Activated CD8-positive, alpha-beta memory T cell treated with anti-CD3 and anti-CD28 coated beads for 1 hour (primary cell): ENCODE measurements around the gene C16orf86.
A peak's percentile ranks its signal among the peaks of the same experiment; 100 is the strongest.

Source experiments
- DNase-seq, 2 donors: peaks; one replicate each; pipeline ENCODE4 v3.0.0-alpha.2; 2020; ENCODE audit warnings: low read depth in 1 of 2; ENCODE audit errors: extremely low read depth in 1 of 2

C16orf86 gene, protein sequence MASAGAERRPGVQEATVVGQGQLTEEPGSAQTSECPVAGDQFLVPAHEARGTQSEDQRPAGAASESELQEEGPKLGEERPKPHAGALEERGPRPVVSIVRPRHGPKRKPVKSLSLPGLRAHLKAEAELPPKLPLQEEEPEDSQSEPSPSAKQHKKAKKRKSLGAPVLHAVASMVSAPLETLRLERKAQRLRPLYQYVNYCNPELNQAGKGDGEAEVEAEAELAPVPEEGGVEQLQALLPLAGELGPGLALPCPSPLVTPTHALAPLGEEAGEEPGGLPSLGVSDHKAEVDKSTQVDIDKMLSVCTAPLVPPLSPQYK

DNA sequence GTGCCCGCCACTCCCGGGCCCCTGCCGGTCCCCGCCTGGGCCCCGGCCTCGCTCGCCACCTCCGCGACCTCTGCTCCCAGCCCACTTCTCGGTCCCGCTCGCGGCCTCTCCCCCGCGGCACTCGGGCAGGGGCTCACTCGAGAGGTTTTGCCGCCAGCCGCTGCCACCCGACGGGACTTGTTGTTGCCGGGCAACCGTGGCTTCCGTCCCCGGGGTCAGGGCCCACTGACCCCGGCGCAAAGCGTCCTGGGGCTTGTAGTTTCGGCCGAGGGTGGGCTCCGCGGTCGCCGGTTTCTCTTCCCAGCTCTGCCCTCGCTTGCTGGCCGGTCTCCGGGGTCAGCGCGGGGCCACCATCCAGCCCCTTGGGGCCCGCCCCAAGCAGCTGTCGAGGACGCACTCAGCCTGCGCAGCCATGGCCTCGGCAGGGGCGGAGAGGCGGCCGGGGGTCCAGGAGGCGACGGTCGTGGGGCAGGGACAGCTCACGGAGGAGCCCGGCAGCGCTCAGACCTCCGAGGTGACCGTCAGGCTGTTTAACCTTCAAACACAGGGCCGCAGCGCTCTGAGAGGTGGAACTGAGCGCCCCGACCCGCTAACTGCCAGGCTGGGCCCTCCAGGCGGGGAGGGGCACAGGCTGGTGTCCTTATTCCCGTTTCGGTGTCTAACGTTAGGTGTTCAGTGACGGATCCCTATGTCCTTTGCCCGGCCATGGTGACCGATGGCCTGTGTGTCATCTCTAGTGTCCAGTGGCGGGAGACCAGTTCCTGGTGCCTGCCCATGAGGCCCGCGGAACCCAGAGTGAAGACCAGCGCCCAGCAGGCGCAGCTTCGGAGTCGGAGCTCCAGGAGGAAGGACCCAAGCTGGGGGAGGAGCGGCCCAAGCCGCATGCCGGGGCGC, at the start of gene C16orf86, which contains the start of gene ENKD1:
C16orf86 (plus strand) TSS at position 256 of the 894 bp plus-strand sequence; CDS start at position 413, 157 bp downstream.
ENKD1 (minus strand) TSS at position 192 of the 894 bp plus-strand sequence. CDS start 308 bp downstream, outside the sequence.
- DNase-seq, result peak; percentile 59 to 75

DNA sequence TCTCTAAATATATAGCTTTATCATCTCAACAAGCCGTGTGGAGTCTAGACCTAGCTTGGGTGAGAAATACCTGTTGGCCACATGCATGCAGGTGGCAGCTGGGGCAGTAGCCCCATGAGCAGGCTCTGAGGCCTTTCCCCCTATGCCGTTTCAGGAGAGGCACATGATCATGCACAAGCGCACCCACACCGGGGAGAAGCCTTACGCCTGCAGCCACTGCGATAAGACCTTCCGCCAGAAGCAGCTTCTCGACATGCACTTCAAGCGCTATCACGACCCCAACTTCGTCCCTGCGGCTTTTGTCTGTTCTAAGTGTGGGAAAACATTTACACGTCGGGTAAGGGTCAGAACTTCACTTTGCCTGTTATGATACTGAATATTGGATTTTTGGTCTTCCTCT, 38.4 kb upstream of the C16orf86 start:
- no peak for DNase-seq

DNA sequence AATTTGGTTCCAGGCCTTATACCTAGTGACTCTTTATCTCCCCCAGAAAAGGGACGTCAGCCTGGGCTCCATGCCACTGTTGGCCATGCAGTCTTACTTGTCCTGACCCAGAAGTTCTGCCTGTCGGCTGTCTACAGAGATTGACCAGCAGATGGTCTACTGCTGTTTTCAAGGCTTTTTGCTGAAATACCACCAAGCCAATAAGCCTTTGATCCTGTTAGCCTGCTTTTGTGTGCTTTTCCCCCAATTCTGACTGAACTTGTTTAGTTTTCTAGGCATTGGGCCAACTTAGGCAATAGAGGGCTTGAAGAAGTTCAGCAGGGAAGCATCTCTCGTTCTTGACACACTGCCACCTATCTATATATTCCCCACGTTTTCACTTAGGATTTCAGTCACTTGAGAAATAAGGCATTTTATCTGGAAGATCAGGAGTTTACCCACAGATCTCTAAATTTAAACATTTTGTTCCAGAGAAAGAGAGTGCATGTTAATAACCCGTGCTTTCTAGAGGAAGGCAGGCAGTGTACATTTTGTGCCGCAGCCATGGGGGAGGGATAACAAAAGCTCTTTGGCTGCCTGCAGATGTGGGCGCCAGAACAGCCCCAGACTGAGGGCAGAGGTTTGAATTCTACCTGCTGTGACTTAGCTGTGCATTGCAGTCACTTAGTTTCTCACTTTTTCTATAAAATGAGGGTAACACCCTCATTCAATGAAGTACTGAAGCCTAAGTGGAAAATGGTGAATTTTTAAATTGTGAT, 34.0 kb upstream of the C16orf86 start:
- DNase-seq, result no peak

DNA sequence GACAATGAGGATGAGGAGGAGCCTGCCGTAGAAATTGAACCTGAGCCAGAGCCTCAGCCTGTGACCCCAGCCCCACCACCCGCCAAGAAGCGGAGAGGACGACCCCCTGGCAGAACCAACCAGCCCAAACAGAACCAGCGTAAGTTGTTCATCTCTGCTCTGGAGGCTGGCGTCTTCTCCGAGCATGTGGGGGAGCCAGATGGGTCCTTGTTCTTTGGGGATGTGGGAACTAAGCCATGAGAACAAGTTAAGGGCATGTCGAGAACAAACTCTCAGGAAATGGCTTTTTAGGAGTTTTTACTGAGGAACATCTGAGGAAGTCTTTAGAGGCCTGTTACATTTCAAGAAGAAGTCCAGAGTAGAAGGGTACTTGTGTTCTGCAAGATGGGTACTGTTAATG, 29.9 kb upstream of the C16orf86 start:
- DNase-seq, result no peak

DNA sequence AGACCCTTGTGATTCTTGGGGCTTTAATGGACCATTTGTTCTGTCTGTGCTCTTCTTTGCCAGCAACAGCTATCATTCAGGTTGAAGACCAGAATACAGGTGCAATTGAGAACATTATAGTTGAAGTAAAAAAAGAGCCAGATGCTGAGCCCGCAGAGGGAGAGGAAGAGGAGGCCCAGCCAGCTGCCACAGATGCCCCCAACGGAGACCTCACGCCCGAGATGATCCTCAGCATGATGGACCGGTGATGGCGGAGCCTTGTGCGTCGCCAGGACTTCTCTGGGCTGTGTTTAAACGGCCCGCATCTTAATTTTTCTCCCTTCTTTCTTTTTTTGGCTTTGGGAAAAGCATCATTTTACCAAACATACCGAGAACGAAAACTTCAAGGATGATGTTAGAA, 29.0 kb upstream of the C16orf86 start:
- no peak for DNase-seq

DNA sequence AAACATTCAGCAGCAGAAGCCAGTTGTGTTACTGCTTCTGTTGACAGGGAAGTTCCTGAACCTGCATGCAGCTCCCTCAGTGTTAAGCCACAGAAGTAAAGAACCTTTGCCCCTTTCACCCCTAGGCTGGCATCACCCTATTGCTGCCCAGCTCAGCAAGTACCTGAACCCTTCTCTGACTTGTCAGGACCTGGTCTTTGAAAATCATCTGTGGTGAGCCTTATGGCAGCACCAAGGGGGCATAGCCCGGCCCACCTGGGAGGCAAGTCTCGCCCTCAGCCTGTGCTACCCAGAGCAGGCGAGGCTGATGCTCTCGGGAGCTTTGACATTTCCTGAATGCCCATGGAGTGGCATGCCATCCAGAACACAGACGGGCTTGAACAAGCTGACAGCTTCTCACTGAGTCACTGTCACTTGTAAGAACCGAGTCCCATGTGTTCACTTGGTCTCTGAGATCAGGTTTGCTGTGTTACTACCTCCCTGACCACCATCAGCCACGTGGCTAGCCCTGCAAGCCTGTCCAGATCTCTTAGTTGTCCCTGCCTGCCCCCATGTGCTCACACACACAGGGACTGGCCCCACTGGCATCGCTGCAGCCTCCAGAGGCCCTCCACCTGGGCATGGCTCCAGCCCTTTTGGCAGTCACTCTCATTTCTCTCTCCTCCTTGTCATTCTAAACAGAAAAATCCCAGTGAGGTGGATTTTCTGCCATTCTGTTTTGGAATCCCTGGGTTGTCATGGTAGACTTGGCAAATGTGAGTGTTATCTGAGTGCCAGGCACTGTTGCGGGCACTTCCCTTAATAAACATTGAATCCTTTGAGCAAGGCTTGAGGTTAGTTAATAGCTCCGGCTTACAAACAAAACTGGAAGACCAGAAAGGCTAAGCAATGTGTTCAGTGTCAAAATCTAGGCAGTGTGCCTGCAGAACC, 24.6 kb upstream of the C16orf86 start:
- DNase-seq, result no peak

DNA sequence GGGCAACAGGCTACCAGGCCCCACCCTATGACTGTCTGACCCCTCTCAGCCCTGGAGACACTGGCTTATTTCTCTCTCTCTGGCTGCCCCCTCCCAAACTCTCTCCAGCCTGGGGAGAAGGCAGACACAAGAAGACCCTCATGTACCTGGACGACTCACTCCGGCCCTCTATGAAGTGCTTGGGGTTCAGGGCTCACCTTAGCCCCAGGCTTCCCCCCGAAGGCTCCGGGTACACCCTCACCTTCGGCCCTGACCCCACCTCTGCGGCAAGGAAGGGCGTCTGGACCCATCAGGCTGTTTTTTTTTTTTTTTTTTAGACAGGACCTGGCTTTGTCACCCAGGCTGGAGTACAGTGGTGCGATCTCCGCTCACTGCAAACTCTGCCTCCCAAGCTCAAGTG, 22.6 kb upstream of the C16orf86 start:
- DNase-seq, result no peak

DNA sequence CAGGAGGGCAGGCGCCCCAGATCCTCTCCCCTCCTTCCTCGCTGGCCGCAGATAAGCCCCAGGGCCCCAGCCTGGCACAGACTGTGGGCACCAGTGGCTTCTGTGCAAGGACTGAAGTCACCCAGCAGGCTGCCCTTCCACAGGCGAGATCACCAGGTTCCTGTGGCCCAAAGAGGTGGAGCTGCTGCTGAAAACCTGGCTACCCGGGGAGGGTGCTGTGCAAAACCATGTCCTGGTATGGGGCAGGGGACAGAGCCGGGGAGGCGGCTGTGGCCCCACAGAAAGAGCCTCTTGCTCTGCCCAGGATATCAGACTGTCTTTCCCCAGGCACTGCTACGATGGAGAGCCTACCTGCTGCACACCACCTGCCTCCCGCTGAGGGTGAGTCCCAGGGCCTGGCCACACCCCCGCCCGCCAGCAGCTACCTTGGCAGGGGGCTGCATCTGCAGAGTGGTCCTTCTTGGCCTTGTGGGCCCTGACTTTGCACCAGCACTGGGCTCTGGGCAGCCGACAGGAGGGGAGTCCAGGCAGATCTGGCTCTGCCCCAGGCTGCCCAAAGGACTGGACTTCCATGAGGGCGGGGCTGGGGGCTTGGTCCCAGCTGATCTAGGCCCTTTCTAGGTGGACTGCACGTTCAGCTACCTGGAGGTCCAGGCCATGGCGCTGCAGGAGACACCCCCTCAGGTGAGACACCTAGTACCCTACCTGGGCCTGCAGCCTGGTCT, 21.1 kb upstream of the C16orf86 start:
- no peak for DNase-seq

DNA sequence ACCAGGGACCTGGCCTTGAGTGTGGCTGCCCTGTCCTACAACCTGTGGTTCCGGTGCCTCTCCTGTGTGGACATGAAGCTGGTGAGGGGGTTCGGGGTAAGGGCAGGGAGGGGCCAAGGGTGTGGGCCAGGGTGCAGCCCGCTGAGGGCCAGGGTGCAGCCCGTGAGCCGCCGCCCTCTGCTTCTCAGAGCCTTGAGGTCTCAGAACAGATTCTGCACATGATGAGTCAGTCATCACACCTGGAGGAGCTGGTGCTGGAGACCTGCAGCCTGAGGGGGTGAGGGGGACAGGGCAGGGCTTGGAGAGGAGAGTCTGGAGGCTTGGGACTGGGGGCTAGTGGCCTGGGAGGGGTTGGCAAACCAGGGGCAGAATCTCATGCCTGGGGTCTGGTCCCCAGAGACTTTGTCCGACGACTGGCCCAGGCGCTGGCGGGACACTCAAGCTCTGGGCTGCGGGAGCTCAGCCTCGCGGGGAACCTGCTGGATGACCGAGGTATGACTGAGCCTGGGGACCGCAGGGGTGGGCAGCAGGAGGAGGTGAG, 19.4 kb upstream of the C16orf86 start:
- no peak for DNase-seq

DNA sequence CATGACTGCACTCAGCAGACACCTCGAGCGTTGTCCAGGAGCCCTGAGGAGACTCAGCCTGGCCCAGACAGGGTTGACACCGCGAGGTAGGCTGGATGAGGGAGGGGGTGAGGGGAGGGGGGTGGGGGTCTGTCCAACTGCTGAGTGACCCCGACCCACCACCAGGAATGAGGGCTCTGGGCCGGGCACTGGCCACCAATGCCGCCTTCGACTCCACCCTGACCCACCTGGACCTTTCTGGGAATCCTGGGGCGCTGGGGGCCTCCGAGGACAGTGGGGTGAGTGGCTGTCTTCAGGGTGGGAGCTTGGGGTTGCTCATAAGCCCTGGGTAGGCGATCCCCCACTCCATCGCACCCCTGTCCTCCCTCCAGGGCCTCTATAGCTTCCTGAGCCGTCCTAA, 18.9 kb upstream of the C16orf86 start:
- no peak for DNase-seq

DNA sequence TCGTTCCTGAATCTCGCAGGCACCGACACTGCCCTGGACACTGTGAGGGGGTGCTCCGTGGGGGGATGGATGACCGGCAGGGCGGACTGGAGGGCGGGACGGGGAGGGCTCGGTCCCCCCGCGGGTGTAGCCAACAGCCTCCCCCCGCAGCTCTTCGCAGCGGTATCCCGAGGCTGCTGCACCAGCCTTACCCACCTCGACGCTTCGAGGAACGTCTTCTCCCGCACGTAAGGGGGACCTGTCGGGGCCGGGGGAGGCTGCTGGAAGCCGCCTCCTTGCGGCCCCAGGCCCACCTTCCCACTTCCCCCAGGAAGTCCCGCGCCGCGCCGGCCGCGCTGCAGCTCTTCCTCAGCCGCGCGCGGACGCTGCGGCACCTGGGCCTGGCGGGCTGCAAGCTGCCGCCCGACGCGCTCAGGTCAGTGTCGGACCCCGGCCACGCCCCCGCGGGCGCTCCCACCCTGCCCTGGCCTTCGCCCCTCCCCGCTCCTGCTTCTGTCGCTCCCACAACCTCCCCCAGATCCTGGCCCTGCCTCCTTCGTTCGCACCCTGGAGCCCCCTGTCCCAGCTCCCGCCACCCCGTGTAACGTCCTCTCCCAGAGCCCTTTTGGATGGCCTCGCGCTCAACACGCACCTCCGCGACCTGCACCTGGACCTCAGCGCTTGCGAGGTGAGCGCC, 18.4 kb upstream of the C16orf86 start:
- no peak for DNase-seq

DNA sequence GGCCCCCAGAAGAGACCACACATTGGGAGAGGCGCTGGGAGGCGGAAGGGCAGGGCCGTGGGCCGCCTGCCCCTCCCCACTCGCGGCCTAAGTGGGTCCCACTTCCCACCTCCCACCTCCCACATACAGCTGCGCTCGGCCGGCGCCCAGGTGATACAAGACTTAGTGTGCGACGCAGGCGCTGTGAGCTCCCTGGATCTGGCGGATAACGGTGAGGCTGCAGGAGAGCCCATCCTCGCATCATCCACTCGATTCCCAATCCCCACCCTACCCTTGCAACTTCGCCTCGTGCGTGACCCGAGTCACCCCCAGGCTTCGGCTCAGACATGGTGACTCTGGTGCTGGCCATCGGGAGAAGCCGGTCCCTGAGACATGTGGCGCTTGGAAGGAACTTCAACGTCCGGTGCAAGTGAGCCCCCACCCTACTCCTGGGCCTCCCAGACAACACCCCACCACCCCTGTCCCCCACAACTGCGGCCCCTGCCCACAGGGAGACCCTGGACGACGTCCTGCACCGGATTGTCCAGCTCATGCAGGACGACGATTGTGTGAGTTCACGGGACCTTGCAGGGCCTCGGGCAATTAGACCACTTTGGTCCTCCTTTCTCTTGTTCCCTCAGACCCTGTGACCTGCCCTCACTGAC, 17.7 kb upstream of the C16orf86 start:
- no peak for DNase-seq

DNA sequence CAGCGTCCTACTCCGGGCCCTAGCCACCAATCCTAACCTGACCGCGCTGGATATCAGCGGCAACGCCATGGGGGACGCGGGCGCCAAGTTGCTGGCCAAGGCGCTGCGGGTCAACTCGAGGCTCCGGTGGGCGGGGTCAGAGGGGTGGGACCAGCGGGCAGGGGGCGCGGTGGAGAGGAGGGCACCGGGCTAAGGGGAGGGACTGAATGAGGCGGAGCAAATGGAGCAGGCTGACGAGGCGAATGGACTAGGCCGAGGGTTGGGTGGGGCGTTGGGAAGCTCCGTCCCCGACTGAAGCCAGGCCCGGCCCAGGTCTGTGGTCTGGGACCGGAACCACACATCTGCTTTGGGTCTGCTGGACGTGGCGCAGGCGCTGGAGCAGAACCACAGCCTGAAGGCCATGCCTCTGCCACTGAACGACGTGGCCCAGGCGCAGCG, 17.1 kb upstream of the C16orf86 start:
- no peak for DNase-seq

DNA sequence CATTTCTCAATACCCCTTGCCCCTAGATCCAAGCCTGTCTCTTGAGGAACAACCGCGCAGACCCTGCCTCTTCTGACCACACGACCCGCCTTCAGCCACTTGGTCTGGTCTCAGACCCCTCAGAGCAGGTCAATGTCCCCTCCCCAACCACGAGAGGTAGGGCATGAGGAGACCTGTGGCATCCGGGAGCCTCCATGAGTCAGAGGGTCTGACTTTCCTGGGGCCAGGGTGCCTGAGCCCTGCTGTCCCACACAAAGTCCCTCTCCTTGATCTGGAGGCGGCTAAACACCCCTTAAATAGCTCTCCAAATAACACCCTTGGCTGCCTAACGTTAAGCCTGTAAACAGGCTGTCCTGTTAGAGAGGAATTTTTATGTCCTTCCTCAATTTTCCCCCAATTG, 16.6 kb upstream of the C16orf86 start:
- no peak for DNase-seq

DNA sequence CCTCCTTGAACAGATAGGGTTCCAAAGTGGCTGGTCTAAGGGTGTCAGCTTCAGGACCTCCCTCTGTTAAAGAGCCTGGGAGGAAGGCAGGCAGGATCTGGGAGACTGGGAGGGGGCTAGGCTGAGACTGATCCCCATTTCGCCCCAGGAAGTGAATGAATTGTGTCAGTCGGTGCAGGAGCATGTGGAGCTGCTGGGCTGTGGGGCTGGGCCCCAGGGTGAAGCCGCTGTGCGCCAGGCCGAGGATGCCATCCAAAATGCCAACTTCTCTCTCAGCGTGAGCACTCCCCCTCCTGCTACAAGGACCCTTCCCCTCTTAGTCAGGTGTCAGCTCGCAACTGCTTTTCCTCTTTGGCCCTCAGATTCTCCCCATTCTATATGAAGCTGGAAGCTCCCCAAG, 15.6 kb upstream of the C16orf86 start:
- no peak for DNase-seq

DNA sequence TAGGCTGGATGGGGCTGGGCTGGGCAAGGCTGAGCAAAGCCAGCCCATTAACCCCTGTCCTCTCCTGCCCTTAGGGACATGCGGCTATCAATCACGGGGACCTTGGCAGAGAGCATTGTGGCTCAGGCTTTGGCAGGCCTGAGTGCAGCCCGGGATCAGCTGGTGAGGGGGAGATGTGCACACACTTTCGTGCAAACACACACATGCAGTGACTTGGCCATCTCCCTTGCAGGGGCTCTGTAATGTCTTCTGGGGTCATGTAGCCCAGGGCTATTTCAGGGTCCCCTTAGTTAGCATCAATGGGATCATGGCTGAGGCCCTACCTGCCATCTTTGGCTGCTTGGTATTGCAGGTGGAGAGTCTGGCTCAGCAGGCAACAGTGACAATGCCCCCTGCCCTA, 14.8 kb upstream of the C16orf86 start:
- no peak for DNase-seq

DNA sequence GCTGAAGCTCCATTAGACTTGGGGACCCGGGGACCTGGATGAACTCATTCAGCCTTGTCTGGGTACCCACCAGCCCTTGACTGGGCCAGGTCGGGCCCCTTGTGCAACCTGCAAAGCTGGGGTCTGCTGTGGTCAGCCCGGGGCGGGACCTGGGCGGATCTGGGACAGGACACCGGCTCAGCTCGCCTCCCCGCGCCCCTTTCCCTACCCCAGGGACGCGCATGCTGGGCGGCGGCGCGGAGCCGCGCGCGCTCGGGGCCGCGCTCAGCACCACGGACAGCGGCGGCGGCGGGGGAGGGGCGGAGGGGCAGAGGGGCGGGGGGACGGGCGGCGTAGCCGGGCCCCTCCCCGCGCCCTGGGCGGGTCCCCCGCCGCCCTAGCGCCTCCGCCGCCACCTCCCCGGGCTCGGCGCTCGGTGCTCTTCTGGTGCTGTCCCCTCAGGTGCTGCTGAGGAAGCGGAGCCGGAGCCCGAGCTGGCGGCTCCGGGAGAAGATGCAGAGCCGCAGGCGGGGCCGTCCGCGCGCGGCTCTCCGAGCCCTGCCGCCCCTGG, 14.0 kb upstream of the C16orf86 start:
- DNase-seq, result no peak
